Measurements from ENCODE around the gene USP48.

Gene USP48

GRCh38 chr1:21804536-21804935 is 21.6 kb upstream of the USP48 start:
- H2AFZ ChIP-seq (ENCODE audit: low read length), result no peak overlapping the region
- no peaks in the 10 kb centered on the region for H3K9me3 ChIP-seq (ENCODE audit: insufficient read depth, low read depth, low read length)
- no peaks in the 10 kb centered on the region for H4K20me1 ChIP-seq (ENCODE audit: insufficient read depth, low read length, poor library complexity, severe bottlenecking)
- H3K4me1 ChIP-seq (ENCODE audit: insufficient read depth, low read length, poor library complexity, severe bottlenecking), result no peaks in the 10 kb centered on the region
- no peaks in the 10 kb centered on the region for H3K27me3 ChIP-seq (ENCODE audit: insufficient read depth, low read length, poor library complexity, severe bottlenecking)
- TF ChIP-seq EZH2phosphoT487 (IDR thresholded peaks at IDR 0.05; ENCODE audit: borderline replicate concordance) (no peak), CTCF (conservative IDR thresholded peaks at IDR 0.05; ENCODE audit: low read length) (no peak)
- no peaks in the 10 kb centered on the region for H3F3A ChIP-seq (ENCODE audit: low read depth)
- no peak overlapping the region for H3K4me3 ChIP-seq (ENCODE audit: low read length, poor library complexity, severe bottlenecking)
- no peak overlapping the region for H3K4me2 ChIP-seq (ENCODE audit: low read depth, low read length, poor library complexity, severe bottlenecking)
- no peak overlapping the region for H3K9ac ChIP-seq (ENCODE audit: low read depth, low read length, poor library complexity, severe bottlenecking)
- no peaks in the 10 kb centered on the region for H3K9me2 ChIP-seq (replicated peaks; ENCODE audit: low read depth, low read length)
- no peaks in the 10 kb centered on the region for H3K36me3 ChIP-seq (ENCODE audit: insufficient read depth, low read length)
- H3K79me2 ChIP-seq (ENCODE audit: insufficient read depth, low read length), result no peaks in the 10 kb centered on the region

GRCh38 chr1:21801100-21801499 is 18.2 kb upstream of the USP48 start:
- no peaks in the 10 kb centered on the region for H3K9me3 ChIP-seq (ENCODE audit: insufficient read depth, low read depth, low read length)

GRCh38 chr1:21799730-21800129 is 16.8 kb upstream of the USP48 start:
- Histone ChIP-seq H3K27me3 (ENCODE audit: insufficient read depth, low read length, poor library complexity, severe bottlenecking) (no peaks in the 10 kb centered on the region), H3K4me3 (ENCODE audit: low read length, poor library complexity, severe bottlenecking) (no peak overlapping the region), H3K4me2 (ENCODE audit: low read depth, low read length, poor library complexity, severe bottlenecking) (no peak overlapping the region), H2AFZ (ENCODE audit: low read length) (no peak overlapping the region), H3K9me3 (ENCODE audit: insufficient read depth, low read depth, low read length) (peaks cover 6% of the 10 kb centered on the region; the same call in 1 of the 2 replicates), H3K9me2 (replicated peaks; ENCODE audit: low read depth, low read length) (no peaks in the 10 kb centered on the region), H3K4me1 (ENCODE audit: insufficient read depth, low read length, poor library complexity, severe bottlenecking) (no peaks in the 10 kb centered on the region), H3F3A (ENCODE audit: low read depth) (no peaks in the 10 kb centered on the region), H3K79me2 (ENCODE audit: insufficient read depth, low read length) (no peaks in the 10 kb centered on the region), H3K9ac (ENCODE audit: low read depth, low read length, poor library complexity, severe bottlenecking) (no peak overlapping the region), H3K36me3 (ENCODE audit: insufficient read depth, low read length) (no peaks in the 10 kb centered on the region), H4K20me1 (ENCODE audit: insufficient read depth, low read length, poor library complexity, severe bottlenecking) (no peaks in the 10 kb centered on the region)
- TF ChIP-seq CTCF (conservative IDR thresholded peaks at IDR 0.05; ENCODE audit: low read length), result no peak
- no peak for TF ChIP-seq EZH2phosphoT487 (IDR thresholded peaks at IDR 0.05; ENCODE audit: borderline replicate concordance)

More at GRCh38 chr1:21801100-21801499, 18.2 kb upstream of the USP48 start:
- Histone ChIP-seq H2AFZ (ENCODE audit: low read length) (no peak overlapping the region), H3K9ac (ENCODE audit: low read depth, low read length, poor library complexity, severe bottlenecking) (no peak overlapping the region), H3K27me3 (ENCODE audit: insufficient read depth, low read length, poor library complexity, severe bottlenecking) (no peaks in the 10 kb centered on the region), H3F3A (ENCODE audit: low read depth) (no peaks in the 10 kb centered on the region), H3K4me2 (ENCODE audit: low read depth, low read length, poor library complexity, severe bottlenecking) (no peak overlapping the region), H3K9me2 (replicated peaks; ENCODE audit: low read depth, low read length) (no peaks in the 10 kb centered on the region), H3K79me2 (ENCODE audit: insufficient read depth, low read length) (no peaks in the 10 kb centered on the region), H4K20me1 (ENCODE audit: insufficient read depth, low read length, poor library complexity, severe bottlenecking) (no peaks in the 10 kb centered on the region), H3K4me1 (ENCODE audit: insufficient read depth, low read length, poor library complexity, severe bottlenecking) (no peaks in the 10 kb centered on the region), H3K4me3 (ENCODE audit: low read length, poor library complexity, severe bottlenecking) (no peak overlapping the region), H3K36me3 (ENCODE audit: insufficient read depth, low read length) (no peaks in the 10 kb centered on the region)
- TF ChIP-seq EZH2phosphoT487 (IDR thresholded peaks at IDR 0.05; ENCODE audit: borderline replicate concordance), result no peak

GRCh38 chr1:21795075-21795474 is 12.1 kb upstream of the USP48 start:
- no peak overlapping the region for H3K4me3 ChIP-seq (ENCODE audit: low read length, poor library complexity, severe bottlenecking)
- H3F3A ChIP-seq (ENCODE audit: low read depth), result no peaks in the 10 kb centered on the region
- H3K27me3 ChIP-seq (ENCODE audit: insufficient read depth, low read length, poor library complexity, severe bottlenecking), result no peaks in the 10 kb centered on the region
- H3K36me3 ChIP-seq (ENCODE audit: insufficient read depth, low read length), result no peaks in the 10 kb centered on the region
- H3K9me3 ChIP-seq (ENCODE audit: insufficient read depth, low read depth, low read length), result peaks cover 7% of the 10 kb centered on the region; the same call in 1 of the 2 replicates
- no peaks in the 10 kb centered on the region for H3K79me2 ChIP-seq (ENCODE audit: insufficient read depth, low read length)
- H2AFZ ChIP-seq (ENCODE audit: low read length), result no peak overlapping the region
- H4K20me1 ChIP-seq (ENCODE audit: insufficient read depth, low read length, poor library complexity, severe bottlenecking), result no peaks in the 10 kb centered on the region
- TF ChIP-seq EZH2phosphoT487 (IDR thresholded peaks at IDR 0.05; ENCODE audit: borderline replicate concordance) (no peak), CTCF (conservative IDR thresholded peaks at IDR 0.05; ENCODE audit: low read length) (no peak)
- no peak overlapping the region for H3K9ac ChIP-seq (ENCODE audit: low read depth, low read length, poor library complexity, severe bottlenecking)
- H3K9me2 ChIP-seq (replicated peaks; ENCODE audit: low read depth, low read length), result no peaks in the 10 kb centered on the region
- peaks cover 5% of the 10 kb centered on the region for H3K4me1 ChIP-seq (ENCODE audit: insufficient read depth, low read length, poor library complexity, severe bottlenecking)
- H3K4me2 ChIP-seq (ENCODE audit: low read depth, low read length, poor library complexity, severe bottlenecking), result no peak overlapping the region
